HG02840 (cell line): ENCODE data around the gene TFAP2B.

Experiments used
- ATAC-seq: cut with Tn5 transposase; IDR thresholded peaks from one replicate; pipeline ENCODE4 v1.9.1; 2021; ENCODE audit warnings: mild to moderate bottlenecking, moderate library complexity, moderate number of reproducible peaks; ENCODE audit not compliant: unreplicated experiment, low FRiP score

TFAP2B gene

GRCh38 chr6:50818673-50819072 is at the start of gene TFAP2B:
Gene TFAP2B, plus strand, starts transcription at chr6:50818871. Its CDS starts 21 bp downstream, at chr6:50818892.
- ATAC-seq = no peak

DNA sequence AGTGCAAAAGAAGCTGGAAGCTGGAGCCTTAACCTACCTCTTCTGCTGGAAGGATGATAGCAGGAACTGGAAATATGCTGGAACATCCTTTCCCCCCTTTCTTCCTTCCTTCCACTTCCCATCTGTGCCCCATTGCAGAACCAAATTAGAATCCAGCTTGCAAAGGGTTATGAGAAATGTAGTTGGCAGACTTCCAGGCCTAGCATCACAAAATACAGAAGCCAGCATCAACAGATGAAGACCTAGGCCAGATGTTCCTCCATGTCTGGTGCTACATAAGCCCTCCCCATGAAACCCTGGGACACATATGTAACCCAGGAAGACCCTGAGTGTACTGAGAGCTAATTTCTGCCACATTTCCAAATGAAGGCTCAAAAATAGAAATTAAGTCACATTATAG is 40.0 kb upstream of the TFAP2B start:
- ATAC-seq = no peak

GRCh38 chr6:50780382-50780781 is 38.3 kb upstream of the TFAP2B start:
- no peak for ATAC-seq

GRCh38 chr6:50785921-50786320 is 32.8 kb upstream of the TFAP2B start:
- ATAC-seq = no peak

GRCh38 chr6:50791900-50792508 is 26.7 kb upstream of the TFAP2B start:
- ATAC-seq = no peak

GRCh38 chr6:50792771-50793170 is 25.9 kb upstream of the TFAP2B start:
- no peak for ATAC-seq

DNA sequence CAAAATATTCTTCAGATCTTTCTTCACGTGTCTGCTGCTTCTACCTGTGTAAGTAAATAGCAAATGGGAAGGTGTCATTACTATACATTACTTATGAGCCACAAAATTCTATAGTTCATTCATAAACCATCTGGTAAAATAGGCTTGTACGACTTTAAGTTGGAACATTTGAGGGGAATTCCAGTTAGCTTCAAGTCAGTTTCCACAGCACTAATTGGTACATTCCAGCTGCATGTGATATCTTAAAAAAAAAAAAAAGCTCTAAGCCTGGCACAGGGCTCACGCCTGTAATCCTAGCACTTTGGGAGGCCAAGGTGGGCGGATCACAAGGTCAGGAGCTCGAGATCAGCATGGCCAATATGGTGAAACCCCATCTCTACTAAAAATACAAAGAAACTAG is 23.1 kb upstream of the TFAP2B start:
- no peak for ATAC-seq

- no peak for ATAC-seq
Measured at GRCh38 chr6:50804283-50804682, 14.4 kb upstream of the TFAP2B start.

DNA sequence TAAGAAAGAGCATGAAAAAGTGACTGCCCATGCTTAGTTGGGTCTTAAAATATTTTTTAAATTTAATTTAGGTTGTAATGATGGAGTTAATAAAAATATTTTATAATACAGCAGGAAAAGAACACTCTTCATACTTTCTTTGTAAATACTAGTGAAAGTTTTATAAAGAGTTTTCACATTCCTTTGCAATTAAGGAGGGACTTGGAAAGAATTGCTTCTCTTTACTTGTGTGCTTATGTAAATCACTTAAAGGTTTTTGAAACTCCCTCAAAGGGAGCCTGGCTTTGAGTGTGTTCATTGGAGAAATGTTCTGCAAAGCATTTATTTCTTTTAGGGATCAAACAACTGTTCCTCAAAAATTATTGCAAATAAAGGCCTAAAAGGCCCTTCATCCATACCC is 11.6 kb upstream of the TFAP2B start:
- no peak for ATAC-seq

DNA sequence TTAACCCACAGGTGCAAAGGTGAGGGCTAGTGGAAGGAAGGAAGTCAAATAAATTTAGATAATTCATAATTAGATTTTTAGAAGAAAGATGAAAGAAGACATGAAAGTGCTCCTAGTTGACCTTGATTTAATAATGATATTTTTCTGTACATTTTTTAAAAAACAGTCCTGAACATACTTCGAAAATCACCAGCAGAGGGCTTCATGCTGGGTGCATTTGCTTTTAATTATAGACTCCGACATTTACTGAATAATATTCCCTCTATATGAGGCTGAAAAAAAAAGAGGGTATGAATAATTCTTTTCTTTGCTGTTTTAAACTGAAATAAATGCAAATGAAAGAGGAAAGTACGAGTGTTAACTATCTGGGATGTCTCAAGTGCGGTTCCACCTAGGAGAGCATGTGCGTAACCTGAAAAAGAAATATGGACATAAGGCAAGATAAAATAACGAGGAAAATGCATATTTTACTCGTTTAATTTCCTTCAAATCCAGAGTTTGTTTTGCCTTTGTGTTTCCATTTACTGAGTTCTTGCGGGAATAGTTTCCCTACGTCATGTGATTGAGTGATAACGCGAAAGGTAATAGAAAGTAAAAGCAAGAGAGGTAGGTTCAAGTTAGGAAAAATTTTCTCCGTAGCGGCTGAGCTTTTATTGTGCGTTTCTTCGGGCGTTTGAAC is 3.1 kb upstream of the TFAP2B start:
- peak; percentile 39 for ATAC-seq

DNA sequence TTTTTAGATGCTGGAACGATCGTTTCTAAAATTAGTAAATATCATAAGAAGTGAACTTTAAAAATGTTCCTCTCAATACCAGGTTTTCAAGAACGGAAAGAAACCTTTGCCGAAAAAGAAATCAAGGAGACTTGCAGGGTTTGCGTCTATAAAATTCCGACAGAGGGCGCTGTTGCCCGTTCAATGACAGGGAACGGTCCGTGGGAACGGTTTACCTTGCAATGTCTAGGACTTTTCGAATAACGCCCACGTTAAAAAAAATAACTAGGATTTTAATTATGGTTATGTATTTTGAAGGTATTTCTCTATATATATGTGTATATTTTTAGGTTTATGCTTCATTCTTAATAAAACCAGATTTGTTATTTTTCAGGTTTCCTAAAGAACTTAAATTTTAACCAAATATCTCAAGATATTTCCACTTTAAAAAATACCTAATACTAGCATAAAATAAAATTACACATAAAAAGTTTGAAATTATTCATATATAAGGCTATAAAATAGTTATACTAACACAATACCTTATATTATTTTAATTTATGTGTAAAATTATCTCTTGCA is 2.5 kb upstream of the TFAP2B start:
- peak; percentile 62 for ATAC-seq

GRCh38 chr6:50816947-50817645 is 1.6 kb upstream of the TFAP2B start:
- no peak for ATAC-seq

GRCh38 chr6:50817646-50817950 is 1.1 kb upstream of the TFAP2B start:
- no peak for ATAC-seq

GRCh38 chr6:50818020-50818419 is 651 bp upstream of the TFAP2B start:
- ATAC-seq = no peak

DNA sequence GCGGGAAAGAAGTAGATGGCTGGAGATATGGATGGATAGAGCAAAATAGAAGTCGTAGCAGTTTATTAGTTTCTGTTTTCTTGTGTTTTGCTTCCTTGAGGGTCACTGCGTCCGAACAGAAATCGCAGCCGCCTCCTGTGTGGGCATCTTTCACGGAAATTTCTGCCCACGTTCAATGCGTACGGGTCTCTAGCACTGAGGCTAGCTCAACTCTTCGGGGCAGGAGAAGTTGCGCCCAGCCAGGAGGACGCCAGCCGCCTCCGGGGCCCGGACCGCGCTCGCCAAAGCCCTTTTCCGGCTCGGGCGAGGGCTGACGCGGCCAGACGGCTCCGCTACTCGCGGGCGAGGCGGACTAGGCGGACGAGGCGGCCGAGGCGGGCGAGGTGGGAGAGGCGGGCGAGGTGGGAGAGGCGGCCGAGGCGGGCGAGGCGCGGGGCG is 814 bp downstream of the TFAP2B start:
- no peak for ATAC-seq

- no peak for ATAC-seq
Measured at GRCh38 chr6:50819904-50820868, 1.5 kb downstream of the TFAP2B start.

GRCh38 chr6:50820869-50821264 is 2.2 kb downstream of the TFAP2B start:
- no peak for ATAC-seq

DNA sequence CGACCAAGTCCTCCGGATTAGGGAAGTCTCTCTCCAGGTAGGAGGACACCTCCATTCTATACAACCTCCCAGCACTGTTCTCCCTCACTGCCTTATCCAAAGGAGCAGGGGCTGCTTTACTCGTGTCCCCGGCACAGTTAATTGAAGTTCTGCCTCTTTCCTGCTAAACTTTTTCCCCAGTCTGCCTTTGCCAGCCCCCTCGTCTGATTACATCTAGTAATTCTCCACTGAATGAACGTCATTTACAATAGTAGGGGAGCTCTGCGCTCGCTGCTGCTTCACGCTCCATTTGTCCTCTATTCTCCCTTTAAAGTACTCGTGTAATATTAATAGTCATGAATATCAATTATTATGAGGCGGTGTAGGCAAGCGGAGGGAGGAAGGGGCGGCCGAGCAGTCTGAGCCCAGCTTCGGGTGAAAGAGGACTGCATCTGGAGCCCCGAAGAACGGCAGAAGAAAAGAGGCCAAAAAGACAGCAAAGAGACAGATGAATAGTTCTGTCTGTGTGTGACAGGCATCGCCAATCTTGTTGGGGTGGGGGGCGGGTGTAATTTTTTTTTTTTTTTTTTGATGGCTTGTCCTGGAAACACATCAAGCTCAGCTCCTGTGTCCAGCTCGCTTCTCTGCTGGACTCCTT is 2.9 kb downstream of the TFAP2B start:
- ATAC-seq = no peak

GRCh38 chr6:50822078-50822476 is 3.4 kb downstream of the TFAP2B start:
- ATAC-seq = no peak
